H1 (cell line): ENCODE measurements around the gene CLDN9. TPM values are rescaled to one million over a fixed set of nuclear protein-coding genes. Genes with fewer than 3 reads are reported as not detected.
A peak's percentile ranks its signal among the peaks of the same experiment; 100 is the strongest.

ENCODE experiments used
- CTCF ChIA-PET: fragments of 300-600 bp; sonication (Branson Sonifier 250); formaldehyde crosslinking; loops from one replicate; lab custom pipeline; 2021; ENCODE audit not compliant: partially characterized antibody; lab: Charles Lee
- POLR2A ChIA-PET: fragments of 300-600 bp; sonication (Branson Sonifier 250); formaldehyde crosslinking; loops from one replicate; lab custom pipeline; 2021; ENCODE audit warnings: inconsistent platforms; ENCODE audit not compliant: partially characterized antibody; lab: Charles Lee
- DNase-seq, 2 experiments: peaks; one replicate each; pipeline versions ENCODE4 v3.0.0 to v3.0.0-alpha.2; 2010 to 2022; ENCODE audit warnings: low spot score in 2 of 2, low read depth in 1 of 2, mixed read lengths in 1 of 2
- FAIRE-seq: peaks from 2 replicates; lab custom pipeline; 2011; peaks lifted over from hg19 to GRCh38; lab: Jason Lieb, UNC
- H2AFZ ChIP-seq: 2 replicates; pipeline ENCODE4 v1.8.1; 2012; ENCODE audit warnings: low read length, inconsistent platforms
- H2AK5ac ChIP-seq: 2 replicates; pipeline ENCODE4 v1.6.1; 2013; ENCODE audit warnings: low read depth, low read length
- H2BK120ac ChIP-seq: replicated peaks from 2 replicates; pipeline ENCODE3; 2013; ENCODE audit warnings: low read depth, low read length, inconsistent platforms
- H2BK12ac ChIP-seq: 2 replicates; pipeline ENCODE4 v1.6.1; 2013; ENCODE audit warnings: low read depth, low read length
- H2BK15ac ChIP-seq: 2 replicates; pipeline ENCODE4 v1.6.1; 2013; ENCODE audit warnings: low read length
- H2BK20ac ChIP-seq: 2 replicates; pipeline ENCODE4 v1.6.1; 2013; ENCODE audit warnings: low read length
- H2BK5ac ChIP-seq: 2 replicates; pipeline ENCODE4 v1.6.1; 2013; ENCODE audit warnings: low read depth, low read length
- H3K14ac ChIP-seq: 2 replicates; pipeline ENCODE4 v1.6.1; 2013; ENCODE audit warnings: inconsistent platforms; ENCODE audit not compliant: insufficient read length
- H3K18ac ChIP-seq: 2 replicates; pipeline ENCODE4 v1.6.1; 2013; ENCODE audit warnings: low read length; ENCODE audit errors: extremely low read depth
- H3K23ac ChIP-seq: 2 replicates; pipeline ENCODE4 v1.6.1; 2013; ENCODE audit warnings: inconsistent platforms; ENCODE audit not compliant: insufficient read length
- H3K23me2 ChIP-seq: 2 replicates; pipeline ENCODE4 v1.6.1; 2013; ENCODE audit warnings: low read depth, low read length
- H3K27ac ChIP-seq: 2 replicates; pipeline ENCODE4 v1.6.1; 2011; ENCODE audit warnings: low read depth, low read length, inconsistent platforms
- H3K27me3 ChIP-seq, 4 experiments: replicated peaks in 1 of 4; 1 replicate in 1 of 4; 2 replicates in 3 of 4; pipeline versions ENCODE4 v1.6.1 to v1.8.1; 2011 to 2013; ENCODE audit warnings: low read length in 3 of 4, mild to moderate bottlenecking in 3 of 4, inconsistent platforms in 2 of 4, mixed read lengths in 2 of 4, moderate library complexity in 1 of 4; ENCODE audit not compliant: control insufficient read depth in 3 of 4, insufficient read depth in 3 of 4; ENCODE audit errors: extremely low read depth in 1 of 4
- H3K36me3 ChIP-seq, 4 experiments: 2 replicates each; pipeline versions ENCODE4 v1.6.1 to v1.8.1; 2011 to 2013; ENCODE audit warnings: mild to moderate bottlenecking in 4 of 4, low read length in 3 of 4, moderate library complexity in 2 of 4, control low read depth in 1 of 4, inconsistent platforms in 1 of 4; ENCODE audit not compliant: insufficient read depth in 4 of 4, control insufficient read depth in 2 of 4
- H3K4ac ChIP-seq: replicated peaks from 2 replicates; pipeline ENCODE3; 2013; ENCODE audit warnings: low read length, low read depth, mixed read lengths, inconsistent platforms; ENCODE audit not compliant: insufficient read length
- H3K4me1 ChIP-seq, 4 experiments: replicated peaks in 1 of 4; 1 replicate in 1 of 4; 2 replicates in 3 of 4; pipeline versions ENCODE4 v1.6.1 to v1.8.1; 2011 to 2013; ENCODE audit warnings: low read length in 3 of 4, inconsistent platforms in 2 of 4, mixed read lengths in 1 of 4; ENCODE audit not compliant: insufficient read depth in 4 of 4, control insufficient read depth in 3 of 4
- H3K4me2 ChIP-seq, 2 experiments: 2 replicates each; pipeline versions ENCODE4 v1.6.1 to v1.8.1; 2011 to 2013; ENCODE audit warnings: low read depth in 2 of 2, low read length in 2 of 2, control low read depth in 1 of 2, inconsistent platforms in 1 of 2, mild to moderate bottlenecking in 1 of 2; ENCODE audit not compliant: insufficient read depth in 1 of 2
- H3K4me3 ChIP-seq, 4 experiments: fragments of 200-600, 300-600 bp in 1 of 4; sonication (generic), shearing (Covaris generic), sonication (Bioruptor Twin) in 1 of 4; 2 replicates each; pipeline versions ENCODE4 v1.5.1 to v1.8.1; 2011 to 2016; ENCODE audit warnings: low read length in 4 of 4, low read depth in 3 of 4, control low read depth in 2 of 4, inconsistent platforms in 2 of 4, mild to moderate bottlenecking in 2 of 4, mixed read lengths in 1 of 4, moderate library complexity in 1 of 4; ENCODE audit not compliant: insufficient read depth in 2 of 4; ENCODE audit errors: extremely low read depth in 1 of 4
- H3K56ac ChIP-seq: replicated peaks from 2 replicates; pipeline ENCODE3; 2013; ENCODE audit warnings: low read depth, mild to moderate bottlenecking, mixed read lengths, low read length, inconsistent platforms; ENCODE audit not compliant: insufficient read length
- H3K79me1 ChIP-seq: 2 replicates; pipeline ENCODE4 v1.6.1; 2013; ENCODE audit warnings: low read depth, low read length, control low read depth
- H3K79me2 ChIP-seq, 2 experiments: 2 replicates each; pipeline versions ENCODE4 v1.6.1 to v1.8.1; 2012 to 2013; ENCODE audit warnings: low read length in 2 of 2, mild to moderate bottlenecking in 2 of 2, inconsistent platforms in 1 of 2; ENCODE audit not compliant: insufficient read depth in 2 of 2, control insufficient read depth in 1 of 2
- H3K9ac ChIP-seq, 4 experiments: replicated peaks in 1 of 4; 1 replicate in 1 of 4; 2 replicates in 3 of 4; pipeline versions ENCODE4 v1.6.1 to v1.8.1; 2011 to 2013; ENCODE audit warnings: low read depth in 3 of 4, low read length in 3 of 4, control low read depth in 2 of 4, mild to moderate bottlenecking in 2 of 4, moderate library complexity in 2 of 4, inconsistent platforms in 1 of 4; ENCODE audit errors: extremely low read depth in 1 of 4
- H3K9me3 ChIP-seq, 2 experiments: 2 replicates each; pipeline versions ENCODE4 v1.6.1 to v1.8.1; 2012 to 2013; ENCODE audit warnings: mild to moderate bottlenecking in 2 of 2, moderate library complexity in 2 of 2, control low read depth in 1 of 2, inconsistent platforms in 1 of 2, low read depth in 1 of 2, low read length in 1 of 2, mixed read lengths in 1 of 2; ENCODE audit not compliant: insufficient read depth in 2 of 2
- H4K20me1 ChIP-seq, 2 experiments: replicated peaks in 1 of 2; 2 replicates each; pipeline versions ENCODE3 to v1.8.1; 2011 to 2013; ENCODE audit warnings: inconsistent platforms in 2 of 2, low read length in 2 of 2, mild to moderate bottlenecking in 1 of 2; ENCODE audit not compliant: insufficient read depth in 2 of 2, control insufficient read depth in 1 of 2
- H4K5ac ChIP-seq: 2 replicates; pipeline ENCODE4 v1.6.1; 2013; ENCODE audit warnings: low read length, low read depth, mixed read lengths, inconsistent platforms; ENCODE audit not compliant: insufficient read length
- H4K8ac ChIP-seq: 2 replicates; pipeline ENCODE4 v1.8.0; 2013; ENCODE audit warnings: mild to moderate bottlenecking, moderate library complexity, low read length, inconsistent platforms; ENCODE audit not compliant: insufficient read depth; ENCODE audit errors: extremely low read depth
- H4K91ac ChIP-seq: replicated peaks from 2 replicates; pipeline ENCODE3; 2013; ENCODE audit warnings: low read length, mixed read lengths, inconsistent platforms; ENCODE audit not compliant: insufficient read length
- CHD1 ChIP-seq: IDR thresholded peaks from 2 replicates; pipeline ENCODE4 v1.6.1; 2012; ENCODE audit warnings: low read depth, low read length, improper control_type of control experiment
- CTCF ChIP-seq, 3 experiments: IDR thresholded peaks; 1 replicate in 2 of 3; 2 replicates in 1 of 3; pipeline versions ENCODE4 v1.5.1 to v1.6.1; 2011; ENCODE audit warnings: low read length in 3 of 3, mild to moderate bottlenecking in 3 of 3, inconsistent platforms in 2 of 3, low read depth in 1 of 3, moderate library complexity in 1 of 3; ENCODE audit not compliant: insufficient read depth in 1 of 3; ENCODE audit errors: control extremely low read depth in 1 of 3
- JUN ChIP-seq: IDR thresholded peaks from 2 replicates; pipeline ENCODE4 v1.6.1; 2011; ENCODE audit warnings: low read depth, mild to moderate bottlenecking, improper control_type of control experiment, low read length
- RNF2 ChIP-seq: fragments of 200-900, 300-1000 bp; sonication (generic); IDR thresholded peaks from 2 replicates; pipeline ENCODE4 v1.7.1; 2016; ENCODE audit warnings: borderline replicate concordance, low read depth, mild to moderate bottlenecking, antibody characterized with exemption, low read length; ENCODE audit not compliant: poor library complexity, severe bottlenecking; ENCODE audit errors: missing control alignments
- SIX5 ChIP-seq: IDR thresholded peaks from 2 replicates; pipeline ENCODE4 v1.6.1; 2011; ENCODE audit warnings: mild to moderate bottlenecking, low read depth, low read length
- SUZ12 ChIP-seq: fragments of 200-600 bp; sonication (generic); IDR thresholded peaks from 2 replicates; pipeline ENCODE4 v1.6.1; 2012; ENCODE audit warnings: mild to moderate bottlenecking, inconsistent platforms, low read length, moderate library complexity, mixed read lengths
- WGBS, 2 experiments: shearing (Covaris generic) in 1 of 2; methylation state at CpG; one replicate each; pipeline versions ENCODE4 v1.1.6 to v1.1.7; 2013 to 2015; ENCODE audit warnings: low lambda C conversion rate in 2 of 2, mixed read lengths in 2 of 2, inconsistent platforms in 1 of 2, low coverage in 1 of 2, missing lambda C conversion rate in 1 of 2; ENCODE audit not compliant: insufficient replicate concordance in 2 of 2, insufficient coverage in 1 of 2, insufficient read length in 1 of 2; ENCODE audit errors: extremely low coverage in 1 of 2, missing lambda C conversion rate in 1 of 2; 5-methylcytosine and 5-hydroxymethylcytosine counted together
- polyA plus RNA-seq, 7 experiments: library from polyadenylated mRNA; depleted of rRNA in 3 of 7; stranded (reverse) in 5 of 7; unstranded in 2 of 7; fragments of >200 nt in 5 of 7; fragments of 200-250 nt in 2 of 7; gene quantifications; 1 replicate in 5 of 7; 2 replicates in 1 of 7; 4 replicates in 1 of 7; pipeline versions ENCODE4 v1.2.1 to v1.2.3, GENCODE V29; 2011 to 2013; ENCODE audit warnings: missing spikeins in 2 of 7, mixed read lengths in 2 of 7
- total RNA-seq: library from RNA; stranded (reverse); fragmentation: NEBNext Ultra II Directional; extraction: Animal tissue kit (Norgen Biotek cat#: 25700); gene quantifications from 2 replicates; pipeline ENCODE4 v1.2.1, GENCODE V29; 2021

Gene CLDN9
- total and polyA plus RNA-seq, 2 of the 8 experiments (the other 6 are each of a cell fraction or from before 2014, with no cell fraction given) = 0.60 to 0.89 TPM

GRCh38 chr16:2987286-2987685, 25.4 kb upstream of the CLDN9 start:
- Histone ChIP-seq H4K20me1 (no peaks in the 10 kb centered on the region), H2BK120ac (no peak overlapping the region), H2AK5ac (no peak overlapping the region), H3K4ac (no peak overlapping the region), H2BK15ac (no peak overlapping the region), H3K36me3 (no peaks in the 10 kb centered on the region), H3K27me3 (no peaks in the 10 kb centered on the region; a peak in 1 of 7 replicates), H3K4me3 (no peak overlapping the region), H2BK12ac (0 out of 2 replicates have a peak overlapping the region, but pooled peaks have one; percentile 27), H3K14ac (no peak overlapping the region), H4K91ac (no peak overlapping the region), H2BK20ac (no peak overlapping the region), H3K27ac (no peak overlapping the region), H4K5ac (no peak overlapping the region), H2AFZ (no peak overlapping the region), H3K9me3 (no peaks in the 10 kb centered on the region), H3K4me1 (peaks cover 3 to 28% (median 23%) of the 10 kb centered on the region in 4 experiments), H3K23me2 (no peaks in the 10 kb centered on the region; the same call in 1 of the 2 replicates), H3K56ac (no peak overlapping the region), H3K23ac (no peak overlapping the region), H4K8ac (no peak overlapping the region), H3K79me1 (no peaks in the 10 kb centered on the region), H3K4me2 (no peak overlapping the region), H3K79me2 (no peaks in the 10 kb centered on the region), H3K18ac (no peak overlapping the region), H3K9ac (no peak overlapping the region), H2BK5ac (no peak overlapping the region)
- FAIRE-seq (no peak), DNase-seq (no peak)
- WGBS, 2 experiments = 93% methylated on average over 9 of the region's 9 CpGs; no CpG with 5 or more reads in 1 of the 2 experiments
- POLR2A ChIA-PET = interaction anchor here (0.5 to 15.2 kb wide), 10 partner anchors 10 to 36 kb away, joined by 3 to 200 read pairs (median 3); partner anchors contain the start of genes CLDN6, HCFC1R1, THOC6 and TNFRSF12A
- TF ChIP-seq CHD1 = no peak
- no peak for TF ChIP-seq SUZ12
- TF ChIP-seq JUN = no peak
- no peak for TF ChIP-seq SIX5
- TF ChIP-seq CTCF (IDR thresholded peaks at IDR 0.05; ENCODE audit: control extremely low read depth in 1 of 3, insufficient read depth in 1 of 3, low read depth in 1 of 3, low read length in 3 of 3) = no peak
- TF ChIP-seq RNF2 = no peak
- CTCF ChIA-PET = interaction anchor here (0.9 to 5.2 kb wide), 5 partner anchors 10 to 41 kb away, joined by 3 to 24 read pairs (median 4); partner anchors contain the start of genes CLDN6 and CLDN9
